GM12864 (cell line): ENCODE results near the gene TMPRSS7.
A peak's percentile ranks its signal among the peaks of the same experiment; 100 is the strongest.

Source experiments
- DNase-seq: peaks from one replicate; pipeline ENCODE4 v3.0.0-alpha.2; 2011; ENCODE audit warnings: low read depth
- H3K4me3 ChIP-seq: 2 replicates; pipeline ENCODE4 v1.5.1; 2011; ENCODE audit warnings: mild to moderate bottlenecking, low read depth, low read length, control low read depth
- TF ChIP-seq, protein P1 (sequence below): IDR thresholded peaks from 2 replicates; pipeline ENCODE4 v1.5.1; 2011; ENCODE audit warnings: low read depth, mild to moderate bottlenecking, moderate library complexity, low read length, control low read depth, inconsistent platforms; ENCODE audit errors: missing control alignments

The TMPRSS7 gene

GRCh38 chr3:112095731-112096130 is 61.2 kb downstream of the TMPRSS7 start:
- no peak overlapping the region for H3K4me3 ChIP-seq
- TF ChIP-seq, protein P1, sequence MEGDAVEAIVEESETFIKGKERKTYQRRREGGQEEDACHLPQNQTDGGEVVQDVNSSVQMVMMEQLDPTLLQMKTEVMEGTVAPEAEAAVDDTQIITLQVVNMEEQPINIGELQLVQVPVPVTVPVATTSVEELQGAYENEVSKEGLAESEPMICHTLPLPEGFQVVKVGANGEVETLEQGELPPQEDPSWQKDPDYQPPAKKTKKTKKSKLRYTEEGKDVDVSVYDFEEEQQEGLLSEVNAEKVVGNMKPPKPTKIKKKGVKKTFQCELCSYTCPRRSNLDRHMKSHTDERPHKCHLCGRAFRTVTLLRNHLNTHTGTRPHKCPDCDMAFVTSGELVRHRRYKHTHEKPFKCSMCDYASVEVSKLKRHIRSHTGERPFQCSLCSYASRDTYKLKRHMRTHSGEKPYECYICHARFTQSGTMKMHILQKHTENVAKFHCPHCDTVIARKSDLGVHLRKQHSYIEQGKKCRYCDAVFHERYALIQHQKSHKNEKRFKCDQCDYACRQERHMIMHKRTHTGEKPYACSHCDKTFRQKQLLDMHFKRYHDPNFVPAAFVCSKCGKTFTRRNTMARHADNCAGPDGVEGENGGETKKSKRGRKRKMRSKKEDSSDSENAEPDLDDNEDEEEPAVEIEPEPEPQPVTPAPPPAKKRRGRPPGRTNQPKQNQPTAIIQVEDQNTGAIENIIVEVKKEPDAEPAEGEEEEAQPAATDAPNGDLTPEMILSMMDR, result no peak
- DNase-seq, result no peak

- DNase-seq, result no peak
- H3K4me3 ChIP-seq, result no peak overlapping the region
- TF ChIP-seq, protein P1, result no peak
These were observed 61.6 kb downstream of the TMPRSS7 start for GRCh38 chr3:112096176-112096575.

GRCh38 chr3:112097378-112097777 is 62.8 kb downstream of the TMPRSS7 start:
- TF ChIP-seq, protein P1, result no peak
- H3K4me3 ChIP-seq, result no peak overlapping the region
- DNase-seq, result no peak

GRCh38 chr3:112101916-112102315 is 67.4 kb downstream of the TMPRSS7 start:
- TF ChIP-seq, protein P1, result no peak
- no peak overlapping the region for H3K4me3 ChIP-seq
- DNase-seq, result no peak

DNA sequence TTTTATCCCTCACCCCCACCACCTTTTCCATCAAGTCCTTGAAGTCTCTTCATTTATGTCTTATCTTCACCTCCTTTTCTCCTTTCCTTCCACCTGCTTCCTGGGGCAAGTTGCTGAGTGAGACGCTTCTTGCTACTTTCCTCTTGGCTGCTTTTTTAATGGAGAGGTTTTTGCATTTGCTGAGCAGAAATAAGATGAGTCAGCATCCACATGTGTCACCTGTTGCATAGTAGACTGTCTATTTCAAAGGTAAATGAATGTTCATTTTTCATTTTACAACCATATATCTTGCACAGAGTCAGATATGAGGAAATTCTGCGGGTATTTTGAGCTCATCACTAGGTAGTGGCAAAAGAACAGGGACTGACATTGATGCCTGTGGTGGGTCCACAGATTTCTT is 70.2 kb downstream of the TMPRSS7 start:
- TF ChIP-seq, protein P1, result no peak
- H3K4me3 ChIP-seq, result no peak overlapping the region
- no peak for DNase-seq

DNA sequence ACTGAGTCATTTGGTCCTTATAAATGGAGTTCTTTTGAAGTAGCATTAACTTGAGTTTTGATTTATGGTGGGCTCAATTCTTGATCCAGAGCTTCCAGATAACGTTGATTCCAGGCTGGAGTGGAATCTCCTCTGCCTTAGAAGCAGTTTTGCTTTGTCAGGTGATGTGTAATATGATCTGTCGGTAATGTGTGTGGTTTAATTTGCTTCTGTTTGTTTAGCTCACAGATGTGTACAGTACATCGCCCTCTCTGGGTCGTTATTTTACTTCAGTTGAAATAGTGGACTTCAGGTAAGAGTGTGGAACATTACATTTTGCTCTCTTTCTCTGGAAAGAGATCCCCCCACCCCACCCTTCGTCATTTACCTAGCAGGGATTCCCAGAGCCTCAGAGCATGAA is 74.8 kb downstream of the TMPRSS7 start:
- no peak for DNase-seq
- H3K4me3 ChIP-seq, result no peak overlapping the region
- TF ChIP-seq, protein P1, result no peak

DNA sequence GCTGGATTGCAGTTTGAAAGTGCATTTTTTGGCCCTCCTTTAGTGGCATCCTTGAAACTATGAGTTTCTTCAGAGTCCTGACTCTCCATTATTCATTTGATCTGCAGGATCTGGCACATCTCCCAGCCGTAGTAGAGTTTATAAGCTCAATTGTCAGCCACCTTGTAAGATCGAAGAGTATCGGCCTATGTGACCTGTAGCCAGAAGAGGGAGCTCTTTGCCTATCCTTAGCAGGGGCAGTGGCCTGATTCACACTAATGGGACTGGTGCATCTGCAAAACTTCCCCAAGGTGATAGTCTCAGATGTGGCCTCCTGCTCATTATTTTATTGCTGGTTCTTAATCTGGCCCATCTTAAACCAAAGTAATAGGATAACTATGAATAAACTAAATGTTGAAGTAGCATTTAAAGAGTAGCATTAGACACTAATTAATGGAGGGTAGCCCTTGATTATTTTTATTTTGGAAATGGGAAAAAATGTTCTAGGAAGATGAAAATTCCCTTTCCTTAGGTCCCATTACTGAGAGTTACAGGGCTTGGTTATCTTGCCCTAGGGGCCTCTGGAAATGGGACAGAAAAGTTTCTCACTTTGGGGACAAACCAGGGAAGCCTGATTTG is 77.4 kb downstream of the TMPRSS7 start:
- TF ChIP-seq, protein P1, result peak; percentile 88
- no peak overlapping the region for H3K4me3 ChIP-seq
- DNase-seq, result peak; percentile 82
